ENCODE results near the gene TMEM164.

The TMEM164 gene

GRCh38 chrX:110215411-110215810 is 212.5 kb downstream of the TMEM164 start:
- DNase-seq = no peak

GRCh38 chrX:110216027-110216426 is 213.1 kb downstream of the TMEM164 start:
- DNase-seq = no peak

- no peak for DNase-seq
Observed at GRCh38 chrX:110218591-110218990, 215.7 kb downstream of the TMEM164 start.

- no peak for DNase-seq
Observed at GRCh38 chrX:110219920-110220319, 217.0 kb downstream of the TMEM164 start.

- DNase-seq = no peak
Observed at GRCh38 chrX:110222497-110223257, 219.8 kb downstream of the TMEM164 start.

- DNase-seq = no peak
Observed at GRCh38 chrX:110224926-110225617, 222.2 kb downstream of the TMEM164 start.

- DNase-seq = no peak
Observed at GRCh38 chrX:110226931-110227330, 224.0 kb downstream of the TMEM164 start.

Data from effector CD8-positive, alpha-beta T cell (primary cell).